SU-DHL-6 (cell line): Measurements from ENCODE around the gene MAU2.

ENCODE experiments used
- H2AFZ ChIP-seq: fragments of 200-600 bp; sonication (generic); 2 replicates; pipeline ENCODE4 v1.6.1; 2014; ENCODE audit warnings: low read depth, mild to moderate bottlenecking, moderate library complexity, mixed read lengths, antibody characterized with exemption, low read length; ENCODE audit not compliant: severe bottlenecking
- H3F3A ChIP-seq: fragments of 200-600 bp; shearing (Covaris generic); 2 replicates; pipeline ENCODE4 v1.6.0; 2016; ENCODE audit warnings: antibody characterized with exemption, mild to moderate bottlenecking; ENCODE audit not compliant: insufficient read depth
- H3K27ac ChIP-seq: fragments of 200-600 bp; sonication (generic); 2 replicates; pipeline ENCODE4 v1.5.1; 2016; ENCODE audit warnings: low read depth, mild to moderate bottlenecking, low read length, moderate library complexity, mixed read lengths
- H3K27me3 ChIP-seq: fragments of 200-600 bp; sonication (generic), shearing (Covaris generic); 2 replicates; pipeline ENCODE4 v1.6.0; 2014; ENCODE audit warnings: mild to moderate bottlenecking, low read length
- H3K36me3 ChIP-seq: fragments of 200-600 bp; sonication (generic); 2 replicates; pipeline ENCODE4 v1.6.1; 2014; ENCODE audit warnings: mild to moderate bottlenecking, low read length, mixed read lengths
- H3K4me2 ChIP-seq: fragments of 300-600, 200-600 bp; shearing (Covaris generic), sonication (generic); 2 replicates; pipeline ENCODE4 v1.6.0; 2014; ENCODE audit warnings: low read length, low read depth, mild to moderate bottlenecking; ENCODE audit not compliant: poor library complexity, severe bottlenecking
- H3K4me3 ChIP-seq: fragments of 200-600 bp; sonication (generic); 2 replicates; pipeline ENCODE4 v1.5.1; 2014; ENCODE audit warnings: antibody characterized with exemption, low read length, mild to moderate bottlenecking, mixed read lengths; ENCODE audit not compliant: insufficient read depth, poor library complexity, severe bottlenecking
- H3K79me2 ChIP-seq: fragments of 200-600 bp; sonication (generic); 2 replicates; pipeline ENCODE4 v1.6.1; 2014; ENCODE audit warnings: mild to moderate bottlenecking, low read length, moderate library complexity; ENCODE audit not compliant: insufficient read depth
- H3K9ac ChIP-seq: fragments of 200-600 bp; sonication (generic); 2 replicates; pipeline ENCODE4 v1.7.0; 2014; ENCODE audit warnings: mild to moderate bottlenecking, low read length
- H3K9me2 ChIP-seq: fragments of 200-600 bp; sonication (generic); replicated peaks from 2 replicates; pipeline ENCODE4 v1.6.1; 2014; ENCODE audit warnings: low read length; ENCODE audit not compliant: insufficient read depth
- H3K9me3 ChIP-seq: fragments of 200-600 bp; sonication (generic); 2 replicates; pipeline ENCODE4 v1.6.1; 2014; ENCODE audit warnings: low read length, mixed read lengths; ENCODE audit not compliant: insufficient read depth
- H4K20me1 ChIP-seq: fragments of 200-600 bp; sonication (generic); 2 replicates; pipeline ENCODE4 v1.6.1; 2014; ENCODE audit warnings: low read depth, mild to moderate bottlenecking, antibody characterized with exemption, low read length, moderate library complexity, mixed read lengths
- EZH2phosphoT487 ChIP-seq: fragments of 200-600 bp; sonication (generic), shearing (Covaris generic); conservative IDR thresholded peaks from 2 replicates; pipeline ENCODE4 v1.6.1; 2018; ENCODE audit warnings: mild to moderate bottlenecking, antibody characterized with exemption, low read length, moderate library complexity, mixed read lengths
- TF ChIP-seq, protein P1 (sequence below): fragments of 200-600 bp; sonication (generic); IDR thresholded peaks from one replicate; pipeline ENCODE4 v1.5.1; 2017; ENCODE audit warnings: antibody characterized with exemption, mild to moderate bottlenecking, low read length, moderate library complexity; ENCODE audit not compliant: insufficient read depth, poor library complexity, severe bottlenecking

The MAU2 gene

GRCh38 chr19:19278315-19278714 lies 42.3 kb upstream of the MAU2 start:
- H3K79me2 ChIP-seq, result no peaks in the 10 kb centered on the region
- TF ChIP-seq, protein P1, sequence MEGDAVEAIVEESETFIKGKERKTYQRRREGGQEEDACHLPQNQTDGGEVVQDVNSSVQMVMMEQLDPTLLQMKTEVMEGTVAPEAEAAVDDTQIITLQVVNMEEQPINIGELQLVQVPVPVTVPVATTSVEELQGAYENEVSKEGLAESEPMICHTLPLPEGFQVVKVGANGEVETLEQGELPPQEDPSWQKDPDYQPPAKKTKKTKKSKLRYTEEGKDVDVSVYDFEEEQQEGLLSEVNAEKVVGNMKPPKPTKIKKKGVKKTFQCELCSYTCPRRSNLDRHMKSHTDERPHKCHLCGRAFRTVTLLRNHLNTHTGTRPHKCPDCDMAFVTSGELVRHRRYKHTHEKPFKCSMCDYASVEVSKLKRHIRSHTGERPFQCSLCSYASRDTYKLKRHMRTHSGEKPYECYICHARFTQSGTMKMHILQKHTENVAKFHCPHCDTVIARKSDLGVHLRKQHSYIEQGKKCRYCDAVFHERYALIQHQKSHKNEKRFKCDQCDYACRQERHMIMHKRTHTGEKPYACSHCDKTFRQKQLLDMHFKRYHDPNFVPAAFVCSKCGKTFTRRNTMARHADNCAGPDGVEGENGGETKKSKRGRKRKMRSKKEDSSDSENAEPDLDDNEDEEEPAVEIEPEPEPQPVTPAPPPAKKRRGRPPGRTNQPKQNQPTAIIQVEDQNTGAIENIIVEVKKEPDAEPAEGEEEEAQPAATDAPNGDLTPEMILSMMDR, result no peak
- no peak for TF ChIP-seq EZH2phosphoT487
- H3F3A ChIP-seq, result no peaks in the 10 kb centered on the region
- no peak overlapping the region for H3K27ac ChIP-seq
- H3K4me2 ChIP-seq, result no peak overlapping the region
- H2AFZ ChIP-seq, result no peak overlapping the region
- H3K9me2 ChIP-seq, result no peaks in the 10 kb centered on the region
- no peaks in the 10 kb centered on the region for H3K36me3 ChIP-seq
- no peaks in the 10 kb centered on the region for H3K27me3 ChIP-seq
- no peaks in the 10 kb centered on the region for H3K9me3 ChIP-seq
- no peaks in the 10 kb centered on the region for H4K20me1 ChIP-seq
- no peak overlapping the region for H3K9ac ChIP-seq
- H3K4me3 ChIP-seq, result no peak overlapping the region

DNA sequence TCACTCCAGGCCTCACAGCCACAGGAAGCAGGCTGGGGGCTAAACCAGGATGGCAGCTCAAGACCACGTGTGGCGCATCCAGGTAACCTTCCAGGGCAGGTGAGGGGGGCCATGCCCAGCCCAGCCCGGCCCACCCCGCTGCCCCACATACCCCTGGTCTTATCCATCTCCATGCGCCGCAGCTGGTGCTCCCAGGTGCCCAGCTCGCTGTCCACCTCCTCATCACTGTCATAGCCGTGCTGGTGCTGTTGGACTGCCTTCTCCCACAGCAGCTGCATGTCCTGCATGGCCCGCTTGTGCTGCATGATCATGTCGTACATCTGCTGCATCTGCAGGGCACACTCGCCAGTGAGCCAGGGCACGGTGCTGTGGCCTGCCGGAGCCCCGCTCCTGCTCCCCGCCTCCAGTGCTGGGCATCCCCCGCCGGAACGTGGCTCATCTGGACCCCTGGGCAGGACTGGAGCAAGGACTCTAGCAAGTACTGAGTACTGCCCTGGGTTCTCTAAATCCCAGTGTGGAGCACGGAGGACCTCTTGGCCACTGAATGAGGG lies 41.5 kb upstream of the MAU2 start:
- Histone ChIP-seq H3K4me2 (no peak overlapping the region), H3K36me3 (0 out of 2 replicates have a peak, but pooled peaks cover 3% of the 10 kb centered on the region), H3K9me2 (no peaks in the 10 kb centered on the region), H4K20me1 (no peaks in the 10 kb centered on the region), H3K4me3 (no peak overlapping the region), H3K9ac (no peak overlapping the region), H3F3A (no peaks in the 10 kb centered on the region), H3K27ac (no peak overlapping the region), H3K27me3 (no peaks in the 10 kb centered on the region), H3K9me3 (no peaks in the 10 kb centered on the region), H2AFZ (no peak overlapping the region), H3K79me2 (no peaks in the 10 kb centered on the region)
- no peak for TF ChIP-seq EZH2phosphoT487
- TF ChIP-seq, protein P1, result no peak

- Histone ChIP-seq H3K9me3 (no peaks in the 10 kb centered on the region), H3F3A (no peaks in the 10 kb centered on the region), H2AFZ (no peak overlapping the region), H3K27me3 (no peaks in the 10 kb centered on the region), H3K27ac (no peak overlapping the region), H3K79me2 (no peaks in the 10 kb centered on the region), H3K4me3 (no peak overlapping the region), H4K20me1 (no peaks in the 10 kb centered on the region), H3K4me2 (no peak overlapping the region), H3K9me2 (no peaks in the 10 kb centered on the region), H3K36me3 (peaks cover 6% of the 10 kb centered on the region; the same call in 1 of the 2 replicates), H3K9ac (no peak overlapping the region)
- TF ChIP-seq EZH2phosphoT487, result no peak
- TF ChIP-seq, protein P1, result no peak
Observed at GRCh38 chr19:19279853-19280252, 40.8 kb upstream of the MAU2 start.
